Smooth muscle cell (in vitro differentiated cells): ENCODE measurements around the gene KLHDC10. TPM values are rescaled to one million over a fixed set of nuclear protein-coding genes. Genes with fewer than 3 reads are reported as not detected.
A peak's percentile ranks its signal among the peaks of the same experiment; 100 is the strongest.

Source experiments
- DNase-seq: peaks from one replicate; lab custom pipeline; 2025; ENCODE audit not compliant: unreplicated experiment; lab: John Stamatoyannopoulos, UW
- H2AFZ ChIP-seq: fragments of 200-600 bp; sonication (generic); 2 replicates; pipeline ENCODE4 v1.6.0; 2016; ENCODE audit warnings: antibody characterized with exemption, low read depth, mild to moderate bottlenecking
- H3F3A ChIP-seq: fragments of 200-600 bp; sonication (generic); 2 replicates; pipeline ENCODE4 v1.6.0; 2017; ENCODE audit warnings: antibody characterized with exemption, low read depth
- H3K27ac ChIP-seq: fragments of 200-600 bp; sonication (generic); 2 replicates; pipeline ENCODE4 v1.5.1; 2016; ENCODE audit warnings: low read depth, mild to moderate bottlenecking
- H3K27me3 ChIP-seq: fragments of 200-600 bp; sonication (generic); 2 replicates; pipeline ENCODE4 v1.6.1; 2016; ENCODE audit warnings: low read depth, mild to moderate bottlenecking
- H3K36me3 ChIP-seq: fragments of 200-600 bp; sonication (generic); 2 replicates; pipeline ENCODE4 v1.5.1; 2016; ENCODE audit warnings: low read depth
- H3K4me1 ChIP-seq: fragments of 200-600 bp; sonication (generic); 2 replicates; pipeline ENCODE4 v1.5.1; 2016; ENCODE audit warnings: low read depth
- H3K4me2 ChIP-seq: fragments of 200-600 bp; sonication (generic); 2 replicates; pipeline ENCODE4 v1.6.0; 2016; ENCODE audit warnings: mild to moderate bottlenecking
- H3K4me3 ChIP-seq: fragments of 200-600 bp; sonication (generic); 2 replicates; pipeline ENCODE4 v1.5.1; 2016; ENCODE audit warnings: mild to moderate bottlenecking
- H3K79me2 ChIP-seq: fragments of 200-600 bp; sonication (generic); 2 replicates; pipeline ENCODE4 v1.6.0; 2016; ENCODE audit warnings: low read depth, mild to moderate bottlenecking
- H3K9ac ChIP-seq: fragments of 200-600 bp; sonication (generic); 2 replicates; pipeline ENCODE4 v1.6.0; 2016; ENCODE audit warnings: low read depth
- H3K9me3 ChIP-seq: fragments of 200-600 bp; sonication (generic); replicated peaks from 2 replicates; pipeline ENCODE4 v1.5.1; 2016; ENCODE audit warnings: low read depth
- H4K20me1 ChIP-seq: fragments of 200-600 bp; sonication (generic); 2 replicates; pipeline ENCODE4 v1.6.0; 2016; ENCODE audit warnings: low read depth
- WGBS: methylation state at CpG from one replicate; pipeline ENCODE4 v1.1.7; 2016; ENCODE audit warnings: low lambda C conversion rate; 5-methylcytosine and 5-hydroxymethylcytosine counted together
- polyA plus RNA-seq: library from polyadenylated mRNA; unstranded; fragments of >200 nt; fragmentation: Nextera tagmentation; extraction: Ambion mirVana; gene quantifications from 2 replicates; pipeline ENCODE4 v1.2.1, GENCODE V29; 2016
- total RNA-seq: library from RNA; depleted of rRNA; stranded (reverse); fragments of >200 nt; gene quantifications from 2 replicates; pipeline ENCODE4 v1.2.3, GENCODE V29; 2014
- TF ChIP-seq, protein P1 (sequence below): fragments of 200-600 bp; sonication (generic); IDR thresholded peaks from 2 replicates; pipeline ENCODE4 v1.5.1; 2017; ENCODE audit warnings: borderline replicate concordance, mild to moderate bottlenecking, antibody characterized with exemption; ENCODE audit not compliant: insufficient read depth, poor library complexity, severe bottlenecking

KLHDC10 gene
- total and polyA plus RNA-seq, 2 experiments from 2014 or later = 8.3 to 24.9 TPM

GRCh38 chr7:130022623-130023175, 47.6 kb upstream of the KLHDC10 start:
- no peaks in the 10 kb centered on the region for H3K79me2 ChIP-seq
- H3F3A ChIP-seq = no peaks in the 10 kb centered on the region
- H3K9me3 ChIP-seq = no peaks in the 10 kb centered on the region
- no peaks in the 10 kb centered on the region for H3K27me3 ChIP-seq
- H3K4me3 ChIP-seq = no peak overlapping the region
- TF ChIP-seq, protein P1, sequence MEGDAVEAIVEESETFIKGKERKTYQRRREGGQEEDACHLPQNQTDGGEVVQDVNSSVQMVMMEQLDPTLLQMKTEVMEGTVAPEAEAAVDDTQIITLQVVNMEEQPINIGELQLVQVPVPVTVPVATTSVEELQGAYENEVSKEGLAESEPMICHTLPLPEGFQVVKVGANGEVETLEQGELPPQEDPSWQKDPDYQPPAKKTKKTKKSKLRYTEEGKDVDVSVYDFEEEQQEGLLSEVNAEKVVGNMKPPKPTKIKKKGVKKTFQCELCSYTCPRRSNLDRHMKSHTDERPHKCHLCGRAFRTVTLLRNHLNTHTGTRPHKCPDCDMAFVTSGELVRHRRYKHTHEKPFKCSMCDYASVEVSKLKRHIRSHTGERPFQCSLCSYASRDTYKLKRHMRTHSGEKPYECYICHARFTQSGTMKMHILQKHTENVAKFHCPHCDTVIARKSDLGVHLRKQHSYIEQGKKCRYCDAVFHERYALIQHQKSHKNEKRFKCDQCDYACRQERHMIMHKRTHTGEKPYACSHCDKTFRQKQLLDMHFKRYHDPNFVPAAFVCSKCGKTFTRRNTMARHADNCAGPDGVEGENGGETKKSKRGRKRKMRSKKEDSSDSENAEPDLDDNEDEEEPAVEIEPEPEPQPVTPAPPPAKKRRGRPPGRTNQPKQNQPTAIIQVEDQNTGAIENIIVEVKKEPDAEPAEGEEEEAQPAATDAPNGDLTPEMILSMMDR = no peak
- H4K20me1 ChIP-seq = no peaks in the 10 kb centered on the region
- H3K27ac ChIP-seq = no peak overlapping the region
- no peak overlapping the region for H3K9ac ChIP-seq
- H3K36me3 ChIP-seq = peaks cover 13% of the 10 kb centered on the region
- no peaks in the 10 kb centered on the region for H3K4me1 ChIP-seq
- H3K4me2 ChIP-seq = no peak overlapping the region
- 96% methylated on average over 7 of the region's 7 CpGs for WGBS
- no peak overlapping the region for H2AFZ ChIP-seq
- no peak for DNase-seq

DNA sequence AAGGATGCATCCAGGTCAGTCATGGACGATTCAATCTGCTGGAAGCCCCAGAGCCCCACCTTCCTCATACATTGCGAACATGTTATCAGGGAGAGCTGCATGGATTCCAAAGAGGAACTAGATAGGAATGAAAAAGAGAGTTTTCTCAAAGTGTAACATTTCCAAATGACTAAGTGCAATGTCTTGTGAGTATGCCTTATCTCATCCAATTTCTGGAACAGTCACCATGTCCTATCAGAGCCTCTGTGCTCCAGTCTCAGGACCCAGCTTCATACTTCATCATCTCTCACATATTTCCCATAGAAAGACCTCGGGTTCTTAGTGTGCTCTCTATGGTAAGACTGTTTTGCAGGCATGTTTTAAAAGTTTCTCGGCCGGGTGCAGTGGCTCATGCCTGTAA, 45.9 kb upstream of the KLHDC10 start:
- Histone ChIP-seq H3K27me3 (no peaks in the 10 kb centered on the region), H2AFZ (no peak overlapping the region), H3F3A (no peaks in the 10 kb centered on the region), H3K9me3 (no peaks in the 10 kb centered on the region), H4K20me1 (no peaks in the 10 kb centered on the region), H3K36me3 (peaks cover 13% of the 10 kb centered on the region), H3K4me1 (no peaks in the 10 kb centered on the region), H3K9ac (no peak overlapping the region), H3K27ac (no peak overlapping the region), H3K4me3 (no peak overlapping the region), H3K4me2 (no peak overlapping the region), H3K79me2 (no peaks in the 10 kb centered on the region)
- no peak for DNase-seq
- 99% methylated on average over 5 of the region's 5 CpGs for WGBS
- TF ChIP-seq, protein P1 = no peak

DNA sequence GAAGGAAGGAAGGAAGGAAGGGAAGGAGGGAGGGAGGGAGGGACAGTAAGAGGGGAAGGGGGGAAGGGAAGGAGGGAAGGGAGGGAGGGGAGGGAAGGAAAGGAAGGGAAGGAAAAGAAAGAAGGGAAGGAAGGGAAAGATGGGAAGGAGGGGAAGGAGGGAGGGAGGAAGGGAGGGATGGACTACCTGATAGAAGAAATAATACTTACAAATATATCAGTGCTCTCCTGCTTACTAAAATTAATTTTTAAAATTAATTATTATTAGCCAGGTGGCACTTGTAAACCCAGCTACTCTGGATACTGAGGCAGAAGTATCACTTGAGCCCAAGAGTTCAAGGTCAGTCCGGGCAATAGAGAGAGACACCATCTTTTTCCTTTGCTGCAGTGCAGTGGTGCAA, 37.6 kb upstream of the KLHDC10 start:
- no peaks in the 10 kb centered on the region for H3K79me2 ChIP-seq
- no peak for DNase-seq
- 96% methylated on average over 1 of the region's 1 CpG for WGBS
- TF ChIP-seq, protein P1 = no peak
- no peaks in the 10 kb centered on the region for H3K4me1 ChIP-seq
- no peaks in the 10 kb centered on the region for H3K9me3 ChIP-seq
- no peak overlapping the region for H3K9ac ChIP-seq
- no peak overlapping the region for H2AFZ ChIP-seq
- H3K36me3 ChIP-seq = no peaks in the 10 kb centered on the region
- no peaks in the 10 kb centered on the region for H3K27me3 ChIP-seq
- no peak overlapping the region for H3K4me2 ChIP-seq
- no peak overlapping the region for H3K4me3 ChIP-seq
- no peaks in the 10 kb centered on the region for H4K20me1 ChIP-seq
- no peaks in the 10 kb centered on the region for H3F3A ChIP-seq
- no peak overlapping the region for H3K27ac ChIP-seq

DNA sequence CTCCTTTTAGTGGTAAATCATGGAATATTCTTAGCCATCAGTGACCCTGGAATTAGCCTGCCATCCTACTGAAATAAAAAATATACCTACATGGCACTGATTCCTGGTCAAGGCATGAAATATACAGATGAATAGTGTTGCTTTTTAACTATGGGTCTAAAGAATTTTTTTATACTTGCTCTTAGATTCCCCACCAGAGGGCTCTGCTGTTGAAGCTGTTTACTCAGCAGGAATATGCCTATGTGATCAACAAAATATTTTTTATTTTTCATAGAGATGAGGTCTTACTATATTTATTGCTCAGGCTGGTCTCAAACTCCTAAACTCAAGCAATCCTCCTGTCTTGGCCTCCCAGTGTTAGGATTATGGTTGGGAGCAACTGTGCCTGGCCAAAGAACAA, 32.6 kb upstream of the KLHDC10 start:
- H4K20me1 ChIP-seq = no peaks in the 10 kb centered on the region
- H3K79me2 ChIP-seq = no peaks in the 10 kb centered on the region
- H3K4me1 ChIP-seq = no peaks in the 10 kb centered on the region
- H3K36me3 ChIP-seq = no peaks in the 10 kb centered on the region
- H3K27me3 ChIP-seq = no peaks in the 10 kb centered on the region
- TF ChIP-seq, protein P1 = peak; percentile 42
- H3K9ac ChIP-seq = no peak overlapping the region
- H3F3A ChIP-seq = no peaks in the 10 kb centered on the region
- no peaks in the 10 kb centered on the region for H3K9me3 ChIP-seq
- no peak overlapping the region for H3K27ac ChIP-seq
- H3K4me3 ChIP-seq = no peak overlapping the region
- no peak for DNase-seq
- H2AFZ ChIP-seq = no peak overlapping the region
- H3K4me2 ChIP-seq = no peak overlapping the region
